Right lobe of liver (tissue), 4 donors: Measurements from ENCODE around the gene RAB3B.

Experiments
- CTCF ChIP-seq, 4 donors: fragments of 200-600 bp in 3 of 4; fragments of 450-650 bp in 1 of 4; IDR thresholded peaks; one replicate each; pipeline versions ENCODE4 v1.5.1 to v1.8.0; 2016 to 2022; ENCODE audit warnings: antibody characterized with exemption in 4 of 4, mild to moderate bottlenecking in 2 of 4
- POLR2A ChIP-seq: fragments of 450-650 bp; IDR thresholded peaks from one replicate; pipeline ENCODE4 v1.6.1; 2017; ENCODE audit warnings: antibody characterized with exemption, mild to moderate bottlenecking
- donor health status: DM: no; HTN: no; CAD: no.
- donor health status: DM: no; HTN: no; CAD: no.
- donor health status: DM: no; HTN: yes; CAD: no.

- TF ChIP-seq POLR2A, result no peak
- TF ChIP-seq CTCF (IDR thresholded peaks at IDR 0.05), result no peak
These were observed 54.0 kb downstream of the RAB3B start for GRCh38 chr1:51936531-51936930.
